Heart left ventricle (tissue), 16 donors: ENCODE results near the gene SYNE2. TPM values are rescaled to one million over a fixed set of nuclear protein-coding genes. Genes with fewer than 3 reads are reported as not detected.

Experiments
- ATAC-seq, 4 donors: fragments of 200-7000 bp; cut with Tn5 transposase; one replicate each; pipeline ENCODE4 v1.9.1; 2020 to 2022; ENCODE audit warnings: moderate library complexity in 4 of 4, mild to moderate bottlenecking in 3 of 4, moderate number of reproducible peaks in 1 of 4
- DNase-seq, 5 donors: peaks; one replicate each; pipeline ENCODE4 v3.0.0-alpha.2; 2020
- H3K27ac ChIP-seq, 12 donors: fragments of 200-600 bp; sonication (generic) in 4 of 12; one replicate each; pipeline versions ENCODE4 v1.5.0 to v1.8.0; 2016 to 2022; ENCODE audit warnings: mild to moderate bottlenecking in 2 of 12
- H3K27me3 ChIP-seq, 9 donors: fragments of 200-600 bp; sonication (generic) in 2 of 9; one replicate each; pipeline versions ENCODE4 v1.5.1 to v1.8.0; 2016 to 2022; ENCODE audit warnings: mild to moderate bottlenecking in 3 of 9
- H3K36me3 ChIP-seq, 9 donors: fragments of 200-600 bp; sonication (generic) in 2 of 9; one replicate each; pipeline versions ENCODE4 v1.5.0 to v1.8.0; 2018 to 2022; ENCODE audit warnings: mild to moderate bottlenecking in 2 of 9
- H3K4me1 ChIP-seq, 12 donors: fragments of 200-600 bp; sonication (generic) in 4 of 12; one replicate each; pipeline versions ENCODE4 v1.5.0 to v1.8.0; 2016 to 2022; ENCODE audit warnings: mild to moderate bottlenecking in 3 of 12
- H3K4me3 ChIP-seq, 12 donors: fragments of 200-600 bp; sonication (generic) in 4 of 12; one replicate each; pipeline versions ENCODE4 v1.5.0 to v1.8.0; 2017 to 2022; ENCODE audit warnings: mild to moderate bottlenecking in 9 of 12, moderate library complexity in 4 of 12
- H3K9me3 ChIP-seq, 12 donors: fragments of 200-600 bp; sonication (generic) in 4 of 12; one replicate each; pipeline versions ENCODE4 v1.5.0 to v1.8.0; 2016 to 2022; ENCODE audit warnings: mild to moderate bottlenecking in 1 of 12
- POLR2A ChIP-seq, 2 donors: fragments of 450-650 bp; IDR thresholded peaks; one replicate each; pipeline ENCODE4 v1.6.1; 2017; ENCODE audit warnings: antibody characterized with exemption in 2 of 2, mild to moderate bottlenecking in 2 of 2, moderate library complexity in 2 of 2
- WGBS, 4 donors: extraction: QIAGEN DNeasy Blood & Tissue Kit in 2 of 4; methylation state at CpG; one replicate each; pipeline versions ENCODE4 v1.1.5 to v1.1.7; 2013 to 2018; 5-methylcytosine and 5-hydroxymethylcytosine counted together
- intact Hi-C, 10 donors: fragments of 100-400 bp; cut with DNase I; formaldehyde crosslinking; loops; one replicate each; pipeline versions ENCODE4 v1.11.1 to v1.14.2; 2022
- polyA plus RNA-seq, 2 donors: library from polyadenylated mRNA; stranded (reverse); fragments of 200-250 nt; gene quantifications; one replicate each; pipeline ENCODE4 v1.2.3, GENCODE V29; 2013
- total RNA-seq, 9 donors: library from RNA; depleted of rRNA in 2 of 9; stranded (reverse); fragments of >200 nt in 2 of 9; fragmentation: NEBNext Ultra II Directional in 3 of 9; extraction: Animal tissue kit (Norgen Biotek cat#: 25700) in 3 of 9; gene quantifications; one replicate each; pipeline versions ENCODE4 v1.1.0 to v1.2.4, GENCODE V29; 2016 to 2023
- TF ChIP-seq, protein P1 (sequence below), 12 donors: fragments of 200-600 bp; sonication (generic) in 4 of 12; IDR thresholded peaks; one replicate each; pipeline versions ENCODE4 v1.5.0 to v1.8.0; 2018 to 2022; ENCODE audit warnings: antibody characterized with exemption in 12 of 12, mild to moderate bottlenecking in 5 of 12
- donor health status: ischemic (EF 13 %, LVEDD 7.1; RV severe dilation, severe dysfunction).
- donor health status: healthy with polysubstance abuse.
- donor health status: DM: no; HTN: yes; CAD: no.
- donor health status: DM: no; HTN: no; CAD: no.
- donor health status: ischemic (EF 25% LVEDD 6.9; RV normal size, moderate dysfunction).
- donor health status: ischemic (EF 25% LVEDD 5.7; RV mildly dilated, moderate dysfunction).
- donor health status: healthy.
- donor health status: DM: yes; HTN: yes; CAD: no.
- donor health status: ischemic (EF 35%, LVEDD 5.7; RV mildly dilated, moderate dysfunction).
- donor health status: nonischemic (EF 11% LVEDD 7.7; RV severe dilation, severe dysfunction).
- donor health status: DM: yes; HTN: yes; CAD: no.
- donor health status: PGD.
- donor health status: ischemic (EF 29% LVEDD 5.4; RV normal size, mild dysfunction).
- donor health status: nonischemic (EF 23%, LVEDD 6.1; RV moderate dilation, normal function).

The SYNE2 gene
- total and polyA plus RNA-seq, 11 donors, result 58.2 to 255 (median 111) TPM

DNA sequence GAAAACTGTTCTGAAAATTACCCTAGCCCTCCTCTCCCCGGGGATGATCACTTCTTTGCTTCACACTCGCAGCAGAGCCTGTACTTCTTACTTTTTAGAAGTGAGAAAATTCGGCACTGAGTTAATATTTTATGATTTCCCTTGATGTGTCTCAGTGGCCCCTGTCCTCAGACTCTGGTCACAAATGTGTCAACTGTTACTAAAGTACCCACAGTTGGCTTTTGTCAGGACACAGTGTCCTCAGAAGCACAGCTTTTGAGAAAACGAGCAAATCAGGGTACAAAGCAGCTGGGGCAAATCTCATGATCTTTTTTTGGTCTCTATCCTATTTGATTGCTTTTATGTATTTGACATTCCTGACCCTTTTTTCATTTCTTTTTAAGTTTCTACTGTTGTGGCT lies 142.5 kb downstream of the SYNE2 start:
- Histone ChIP-seq H3K27ac (no peak overlapping the region), H3K9me3 (no peaks in the 10 kb centered on the region), H3K27me3 (no peaks in the 10 kb centered on the region), H3K4me3 (no peak overlapping the region), H3K4me1 (no peaks in the 10 kb centered on the region), H3K36me3 (peaks cover 0 to 93% (median 65%) of the 10 kb centered on the region in 9 donors)
- intact Hi-C loops, result loop anchor here in 5 of 10 donors (5.0 to 10.0 kb wide), 4 partner anchors 150 to 200 kb away; no protein-coding TSS in a partner anchor
- no peak for TF ChIP-seq POLR2A (IDR thresholded peaks at IDR 0.05)
- TF ChIP-seq, protein P1, sequence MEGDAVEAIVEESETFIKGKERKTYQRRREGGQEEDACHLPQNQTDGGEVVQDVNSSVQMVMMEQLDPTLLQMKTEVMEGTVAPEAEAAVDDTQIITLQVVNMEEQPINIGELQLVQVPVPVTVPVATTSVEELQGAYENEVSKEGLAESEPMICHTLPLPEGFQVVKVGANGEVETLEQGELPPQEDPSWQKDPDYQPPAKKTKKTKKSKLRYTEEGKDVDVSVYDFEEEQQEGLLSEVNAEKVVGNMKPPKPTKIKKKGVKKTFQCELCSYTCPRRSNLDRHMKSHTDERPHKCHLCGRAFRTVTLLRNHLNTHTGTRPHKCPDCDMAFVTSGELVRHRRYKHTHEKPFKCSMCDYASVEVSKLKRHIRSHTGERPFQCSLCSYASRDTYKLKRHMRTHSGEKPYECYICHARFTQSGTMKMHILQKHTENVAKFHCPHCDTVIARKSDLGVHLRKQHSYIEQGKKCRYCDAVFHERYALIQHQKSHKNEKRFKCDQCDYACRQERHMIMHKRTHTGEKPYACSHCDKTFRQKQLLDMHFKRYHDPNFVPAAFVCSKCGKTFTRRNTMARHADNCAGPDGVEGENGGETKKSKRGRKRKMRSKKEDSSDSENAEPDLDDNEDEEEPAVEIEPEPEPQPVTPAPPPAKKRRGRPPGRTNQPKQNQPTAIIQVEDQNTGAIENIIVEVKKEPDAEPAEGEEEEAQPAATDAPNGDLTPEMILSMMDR (IDR thresholded peaks at IDR 0.05), result no peak
- WGBS, 4 donors, result 80 to 88% (median 85%) methylated on average over 4 of the region's 4 CpGs
- no peak for ATAC-seq
- DNase-seq, result no peak

DNA sequence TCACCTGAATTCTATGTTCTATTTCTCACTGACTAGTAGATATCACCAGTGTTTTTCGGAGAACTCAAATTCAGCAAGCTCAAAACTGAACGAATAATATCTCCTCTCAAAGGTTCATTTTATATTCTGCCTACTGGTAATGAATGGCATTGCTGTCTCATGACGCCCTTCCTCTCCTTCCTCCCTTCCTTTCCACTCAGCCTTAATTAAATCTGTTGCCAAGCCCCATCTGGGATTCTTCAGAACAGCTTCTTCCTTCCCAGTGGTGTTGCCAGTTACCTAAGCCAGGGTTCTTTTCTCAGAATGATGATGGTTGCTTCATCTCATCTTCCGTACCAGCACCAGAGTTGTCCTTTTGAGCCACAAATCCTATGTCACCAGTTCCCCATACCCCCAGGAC lies 143.2 kb downstream of the SYNE2 start:
- no peaks in the 10 kb centered on the region for H3K27me3 ChIP-seq
- H3K9me3 ChIP-seq, result no peaks in the 10 kb centered on the region
- DNase-seq (no peak), ATAC-seq (no peak)
- 69 to 78% (median 73%) methylated on average over 4 of the region's 4 CpGs for WGBS, 4 donors
- H3K27ac ChIP-seq, result no peak overlapping the region
- H3K36me3 ChIP-seq, result peaks cover 0 to 93% (median 68%) of the 10 kb centered on the region in 9 donors
- H3K4me3 ChIP-seq, result no peak overlapping the region
- no peaks in the 10 kb centered on the region for H3K4me1 ChIP-seq
- intact Hi-C loops, result loop anchor here in 5 of 10 donors (5.0 to 10.0 kb wide), 4 partner anchors 151 to 201 kb away; no protein-coding TSS in a partner anchor
- TF ChIP-seq POLR2A (IDR thresholded peaks at IDR 0.05), result no peak

DNA sequence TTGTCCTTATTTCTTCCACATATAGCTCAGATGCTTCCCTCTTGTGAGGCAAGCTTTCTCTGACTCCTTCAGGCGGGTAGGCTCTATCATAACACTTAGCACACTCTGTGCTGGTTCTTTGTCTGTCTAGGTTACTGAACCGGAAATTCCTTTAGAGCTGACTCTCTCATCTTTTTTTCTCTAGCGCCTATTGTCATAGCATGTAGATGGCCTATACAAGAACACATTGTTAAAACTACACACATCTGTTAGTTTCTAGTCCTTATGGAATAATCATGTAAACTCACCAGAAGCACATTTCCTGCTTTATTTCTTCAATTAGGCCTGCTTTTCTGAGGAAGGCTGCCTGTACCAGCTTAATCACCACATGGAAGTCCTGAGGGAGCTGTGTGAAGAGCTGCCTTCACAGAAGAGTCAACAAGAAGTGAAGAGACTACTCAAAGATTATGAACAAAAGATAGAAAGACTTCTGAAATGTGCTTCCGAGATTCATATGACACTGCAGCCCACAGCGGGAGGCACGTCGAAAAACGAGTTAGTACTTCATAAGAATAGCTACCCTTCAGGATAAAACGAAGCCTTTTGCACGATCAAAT lies 143.9 kb downstream of the SYNE2 start:
- Histone ChIP-seq H3K27ac (no peak overlapping the region), H3K27me3 (no peaks in the 10 kb centered on the region), H3K4me3 (no peak overlapping the region), H3K4me1 (no peaks in the 10 kb centered on the region), H3K9me3 (no peaks in the 10 kb centered on the region), H3K36me3 (peaks cover 0 to 93% (median 64%) of the 10 kb centered on the region in 9 donors)
- ATAC-seq (no peak), DNase-seq (no peak)
- TF ChIP-seq POLR2A (IDR thresholded peaks at IDR 0.05), result no peak
- TF ChIP-seq, protein P1 (IDR thresholded peaks at IDR 0.05), result no peak
- intact Hi-C loops, result loop anchor here in 5 of 10 donors (5.0 to 10.0 kb wide), 4 partner anchors 152 to 202 kb away; no protein-coding TSS in a partner anchor
- 91 to 93% (median 91%) methylated on average over 10 of the region's 10 CpGs for WGBS, 4 donors

DNA sequence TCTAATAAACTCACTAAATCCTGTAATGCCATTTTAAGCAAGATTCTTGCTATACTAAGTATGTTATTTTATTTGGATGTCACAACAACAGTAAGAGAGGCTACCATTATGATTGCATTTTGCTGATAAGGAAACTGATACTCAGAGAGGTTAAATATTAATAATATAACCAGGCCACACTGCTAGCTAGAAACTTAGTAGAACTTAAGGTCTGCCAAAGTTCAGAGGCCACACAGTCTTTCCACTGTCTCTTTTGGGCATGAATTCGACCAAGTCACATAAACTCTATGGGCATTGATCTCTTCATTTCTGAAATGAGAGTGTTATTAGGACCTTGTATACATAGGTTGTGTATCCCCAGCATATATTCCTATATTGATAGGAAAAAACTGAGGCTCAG lies 147.9 kb downstream of the SYNE2 start:
- peaks cover 0 to 98% (median 81%) of the 10 kb centered on the region in 9 donors for H3K36me3 ChIP-seq
- no peaks in the 10 kb centered on the region for H3K27me3 ChIP-seq
- 93 to 100% (median 100%) methylated on average over 1 of the region's 1 CpG for WGBS, 4 donors

More for the DNA sequence above, 147.9 kb downstream of the SYNE2 start:
- DNase-seq (no peak), ATAC-seq (no peak)
- H3K9me3 ChIP-seq, result no peaks in the 10 kb centered on the region
- H3K27ac ChIP-seq, result no peak overlapping the region
- H3K4me3 ChIP-seq, result no peak overlapping the region
- intact Hi-C loops, result loop anchor here in 1 of 10 donors (10.0 kb wide), 1 partner anchor 304 kb away; no protein-coding TSS in a partner anchor
- TF ChIP-seq POLR2A (IDR thresholded peaks at IDR 0.05), result no peak
- TF ChIP-seq, protein P1 (IDR thresholded peaks at IDR 0.05), result no peak
- no peaks in the 10 kb centered on the region for H3K4me1 ChIP-seq
